CD14-positive monocyte (primary cell): ENCODE measurements around the gene MYH9. TPM values are rescaled to one million over a fixed set of nuclear protein-coding genes. Genes with fewer than 3 reads are reported as not detected.

Experiments used
- DNase-seq, 3 donors: peaks; one replicate each; pipeline ENCODE4 v3.0.0-alpha.2; 2011 to 2022
- H2AFZ ChIP-seq: 2 replicates; pipeline ENCODE4 v1.6.0; 2012; ENCODE audit warnings: mild to moderate bottlenecking, low read depth, low read length, inconsistent platforms; ENCODE audit not compliant: insufficient read depth, poor library complexity, severe bottlenecking
- H3K27ac ChIP-seq, 2 donors: 1 replicate in 1 of 2; 2 replicates in 1 of 2; pipeline ENCODE4 v1.5.1; 2012 to 2013; ENCODE audit warnings: low read length in 2 of 2, control low read depth in 1 of 2, inconsistent platforms in 1 of 2, low read depth in 1 of 2, mild to moderate bottlenecking in 1 of 2
- H3K27me3 ChIP-seq, 2 donors: one replicate each; pipeline versions ENCODE4 v1.6.0 to v1.6.1; 2011 to 2013; ENCODE audit warnings: low read length in 2 of 2; ENCODE audit not compliant: control insufficient read depth in 2 of 2, insufficient read depth in 2 of 2
- H3K36me3 ChIP-seq, 2 donors: replicated peaks in 1 of 2; 1 replicate in 1 of 2; 2 replicates in 1 of 2; pipeline versions ENCODE4 v1.5.1 to v1.6.1; 2012 to 2013; ENCODE audit warnings: low read length in 2 of 2, control low read depth in 1 of 2, inconsistent platforms in 1 of 2, mild to moderate bottlenecking in 1 of 2; ENCODE audit not compliant: insufficient read depth in 2 of 2, control insufficient read depth in 1 of 2
- H3K4me1 ChIP-seq, 2 donors: 1 replicate in 1 of 2; 2 replicates in 1 of 2; pipeline versions ENCODE4 v1.5.1 to v1.6.1; 2012 to 2013; ENCODE audit warnings: low read length in 2 of 2, control low read depth in 1 of 2, inconsistent platforms in 1 of 2, mild to moderate bottlenecking in 1 of 2, moderate library complexity in 1 of 2; ENCODE audit not compliant: insufficient read depth in 2 of 2, control insufficient read depth in 1 of 2
- H3K4me2 ChIP-seq: replicated peaks from 2 replicates; pipeline ENCODE3; 2012; ENCODE audit warnings: low read length, moderate library complexity, mild to moderate bottlenecking; ENCODE audit not compliant: poor library complexity, severe bottlenecking; ENCODE audit errors: extremely low read depth
- H3K4me3 ChIP-seq, 3 experiments: fragments of 200-600 bp in 1 of 3; sonication (generic) in 1 of 3; replicated peaks in 1 of 3; 1 replicate in 2 of 3; 2 replicates in 1 of 3; pipeline ENCODE4 v1.5.1; 2011 to 2013; ENCODE audit warnings: low read length in 3 of 3, mild to moderate bottlenecking in 3 of 3, control low read depth in 2 of 3, low read depth in 2 of 3, inconsistent platforms in 1 of 3, moderate library complexity in 1 of 3
- H3K79me2 ChIP-seq: 2 replicates; pipeline ENCODE4 v1.6.0; 2012; ENCODE audit warnings: mild to moderate bottlenecking, control low read depth, inconsistent platforms, low read length, moderate library complexity; ENCODE audit not compliant: insufficient read depth
- H3K9ac ChIP-seq: 2 replicates; pipeline ENCODE4 v1.6.0; 2017; ENCODE audit warnings: low read length, mild to moderate bottlenecking; ENCODE audit not compliant: insufficient read depth, poor library complexity, severe bottlenecking
- H3K9me3 ChIP-seq, 2 donors: replicated peaks in 1 of 2; 1 replicate in 1 of 2; 2 replicates in 1 of 2; pipeline versions ENCODE4 v1.5.1 to v1.6.1; 2012 to 2013; ENCODE audit warnings: low read length in 2 of 2, control low read depth in 1 of 2; ENCODE audit not compliant: control insufficient read depth in 1 of 2, insufficient read depth in 1 of 2
- H4K20me1 ChIP-seq: 2 replicates; pipeline ENCODE4 v1.6.0; 2012; ENCODE audit warnings: mild to moderate bottlenecking, low read length, control low read depth, moderate library complexity; ENCODE audit not compliant: insufficient read depth
- H3K27ac Mint-ChIP-seq, 7 donors: one replicate each; pipeline ENCODE4 v1.8.0; 2020; ENCODE audit warnings: mild to moderate bottlenecking in 7 of 7, mixed read lengths in 7 of 7, moderate library complexity in 6 of 7, inconsistent platforms in 2 of 7
- H3K27me3 Mint-ChIP-seq, 3 donors: one replicate each; pipeline ENCODE4 v1.8.0; 2021 to 2022; ENCODE audit warnings: low read depth in 3 of 3, mild to moderate bottlenecking in 3 of 3, mixed read lengths in 3 of 3, moderate library complexity in 3 of 3, inconsistent platforms in 1 of 3
- H3K36me3 Mint-ChIP-seq, 2 donors: one replicate each; pipeline ENCODE4 v1.8.0; 2020; ENCODE audit warnings: mixed read lengths in 2 of 2, inconsistent platforms in 1 of 2, mild to moderate bottlenecking in 1 of 2
- H3K4me1 Mint-ChIP-seq: one replicate; pipeline ENCODE4 v1.8.0; 2020; ENCODE audit warnings: mild to moderate bottlenecking, mixed read lengths
- H3K4me3 Mint-ChIP-seq, 2 donors: one replicate each; pipeline ENCODE4 v1.8.0; 2020; ENCODE audit warnings: mild to moderate bottlenecking in 2 of 2, mixed read lengths in 2 of 2, moderate library complexity in 1 of 2
- H3K9me3 Mint-ChIP-seq, 7 donors: one replicate each; pipeline ENCODE4 v1.8.0; 2020 to 2022; ENCODE audit warnings: mixed read lengths in 7 of 7, mild to moderate bottlenecking in 6 of 7, moderate library complexity in 6 of 7, inconsistent platforms in 2 of 7
- CTCF ChIP-seq: fragments of 200-600 bp; IDR thresholded peaks from one replicate; pipeline ENCODE4 v1.8.0; 2022; ENCODE audit warnings: antibody characterized with exemption, mild to moderate bottlenecking
- WGBS: methylation state at CpG from one replicate; pipeline ENCODE4 v1.1.5; 2013; ENCODE audit warnings: missing lambda C conversion rate; ENCODE audit not compliant: insufficient coverage; 5-methylcytosine and 5-hydroxymethylcytosine counted together
- intact Hi-C, 2 donors: fragments of 100-400 bp; cut with micrococcal nuclease; formaldehyde crosslinking; loops; one replicate each; pipeline versions ENCODE4 v1.15.0 to v1.15.1; 2023
- polyA plus RNA-seq, 3 donors: library from polyadenylated mRNA; depleted of rRNA in 1 of 3; unstranded in 2 of 3; stranded (reverse) in 1 of 3; fragments of 300-500 nt in 2 of 3; fragments of >200 nt in 1 of 3; fragmentation: Illumina TruSeq in 2 of 3; gene quantifications; 1 replicate in 2 of 3; 2 replicates in 1 of 3; pipeline ENCODE4 v1.2.3, GENCODE V29; 2012 to 2021

MYH9 gene
- polyA plus RNA-seq, 3 donors = 35.6 to 163 (median 79.5) TPM

GRCh38 chr22:36369922-36370791, 17.6 kb downstream of the MYH9 start:
- WGBS = 17% methylated on average over 9 of the region's 11 CpGs
- peak overlapping the region in 1 of 3 experiments; percentile 45 for H3K4me3 ChIP-seq
- H3K36me3 Mint-ChIP-seq = peaks cover 39 to 56% of the 10 kb centered on the region in 2 donors
- TF ChIP-seq CTCF = no peak
- H2AFZ ChIP-seq = no peak overlapping the region
- intact Hi-C loops = loop anchor here (2.0 to 5.0 kb wide), 3 partner anchors 17 to 38 kb away; partner anchors contain the start of gene MYH9 (in 1 of the 2)
- H3K27me3 ChIP-seq = no peaks in the 10 kb centered on the region
- H3K36me3 ChIP-seq = peaks cover 12 to 30% of the 10 kb centered on the region in 2 donors
- peak overlapping the region; percentile 68 for H3K4me2 ChIP-seq
- H3K27ac Mint-ChIP-seq = peak overlapping the region; percentile 92 to 97 (median 97)
- peaks cover 100% of the 10 kb centered on the region for H3K79me2 ChIP-seq
- peaks cover 97 to 100% of the 10 kb centered on the region in 2 donors for H3K4me1 ChIP-seq
- no peaks in the 10 kb centered on the region for H3K9me3 ChIP-seq
- peaks cover 0 to 2% (median 0%) of the 10 kb centered on the region in 3 donors for H3K27me3 Mint-ChIP-seq
- H3K27ac ChIP-seq = peak overlapping the region; percentile 88 to 95
- H3K9me3 Mint-ChIP-seq = no peaks in the 10 kb centered on the region
- peak overlapping the region; percentile 67 for H3K9ac ChIP-seq
- DNase-seq = peak; percentile 66 to 76 (median 73)
- peaks cover 96% of the 10 kb centered on the region for H3K4me1 Mint-ChIP-seq
- H3K4me3 Mint-ChIP-seq = peak overlapping the region; percentile 42 to 64
- H4K20me1 ChIP-seq = peaks cover 100% of the 10 kb centered on the region

- Histone ChIP-seq H3K4me3 (no peak overlapping the region), H3K9me3 (no peaks in the 10 kb centered on the region), H3K36me3 (peaks cover 12 to 27% of the 10 kb centered on the region in 2 donors), H2AFZ (no peak overlapping the region), H3K79me2 (peaks cover 100% of the 10 kb centered on the region), H3K4me1 (peaks cover 96 to 100% of the 10 kb centered on the region in 2 donors), H3K4me2 (no peak overlapping the region), H3K9ac (no peak overlapping the region), H3K27ac (peak overlapping the region; percentile 31 to 95), H3K27me3 (no peaks in the 10 kb centered on the region), H4K20me1 (peaks cover 100% of the 10 kb centered on the region)
- Mint-ChIP-seq H3K4me3 (peak overlapping the region in 1 of 2 donors; percentile 2), H3K27ac (peak overlapping the region; percentile 48 to 97 (median 92)), H3K9me3 (no peaks in the 10 kb centered on the region), H3K27me3 (peaks cover 0 to 2% (median 1%) of the 10 kb centered on the region in 3 donors), H3K4me1 (peaks cover 97% of the 10 kb centered on the region), H3K36me3 (peaks cover 37 to 55% of the 10 kb centered on the region in 2 donors)
- intact Hi-C loops = no loop called here
- DNase-seq = no peak
- no peak for TF ChIP-seq CTCF
- WGBS = 33% methylated on average over 3 of the region's 19 CpGs
Observed at GRCh38 chr22:36369004-36369921, 18.5 kb downstream of the MYH9 start.
